Lung (tissue), 12 donors: ENCODE data around the gene UPF3A. TPM values are rescaled to one million over a fixed set of nuclear protein-coding genes. Genes with fewer than 3 reads are reported as not detected.

Experiments
- ATAC-seq: fragments of 200-7000 bp; cut with Tn5 transposase; one replicate; pipeline ENCODE4 v1.9.1; 2020; ENCODE audit warnings: moderate number of reproducible peaks; ENCODE audit not compliant: insufficient read depth, low FRiP score
- DNase-seq, 3 donors: peaks; one replicate each; pipeline ENCODE4 v3.0.0-alpha.2; 2013 to 2017
- H3K27ac ChIP-seq, 2 donors: one replicate each; pipeline ENCODE4 v1.5.1; 2013; ENCODE audit warnings: mild to moderate bottlenecking in 2 of 2, moderate library complexity in 2 of 2, control low read depth in 1 of 2, inconsistent platforms in 1 of 2, low read depth in 1 of 2, low read length in 1 of 2
- H3K27me3 ChIP-seq, 3 donors: one replicate each; pipeline ENCODE4 v1.5.1; 2013; ENCODE audit warnings: low read length in 2 of 3; ENCODE audit not compliant: control insufficient read depth in 3 of 3, insufficient read depth in 3 of 3
- H3K36me3 ChIP-seq, 4 donors: one replicate each; pipeline ENCODE4 v1.5.1; 2013; ENCODE audit warnings: low read length in 4 of 4, mild to moderate bottlenecking in 1 of 4, moderate library complexity in 1 of 4; ENCODE audit not compliant: control insufficient read depth in 4 of 4, insufficient read depth in 4 of 4
- H3K4me1 ChIP-seq, 5 donors: one replicate each; pipeline ENCODE4 v1.5.1; 2013; ENCODE audit warnings: low read length in 5 of 5, mild to moderate bottlenecking in 2 of 5, moderate library complexity in 1 of 5; ENCODE audit not compliant: control insufficient read depth in 5 of 5, insufficient read depth in 5 of 5
- H3K4me3 ChIP-seq: one replicate; pipeline ENCODE4 v1.5.1; 2013; ENCODE audit warnings: mild to moderate bottlenecking, control low read depth, moderate library complexity
- H3K9ac ChIP-seq, 2 donors: one replicate each; pipeline ENCODE4 v1.5.1; 2013; ENCODE audit warnings: low read length in 2 of 2, control low read depth in 1 of 2; ENCODE audit not compliant: insufficient read depth in 1 of 2
- H3K9me3 ChIP-seq, 4 donors: one replicate each; pipeline ENCODE4 v1.5.1; 2013; ENCODE audit warnings: low read length in 3 of 4, mild to moderate bottlenecking in 1 of 4, moderate library complexity in 1 of 4; ENCODE audit not compliant: control insufficient read depth in 4 of 4, insufficient read depth in 3 of 4
- CTCF ChIP-seq: IDR thresholded peaks from 2 replicates; pipeline ENCODE4 v1.5.1; 2012; ENCODE audit warnings: mild to moderate bottlenecking; ENCODE audit errors: control extremely low read depth, extremely low read depth
- WGBS, 2 donors: extraction: QIAGEN DNeasy Blood & Tissue Kit; methylation state at CpG; one replicate each; pipeline ENCODE4 v1.1.7; 2013; 5-methylcytosine and 5-hydroxymethylcytosine counted together
- polyA plus RNA-seq, 2 donors: library from polyadenylated mRNA; stranded (reverse); fragments of 200-250 nt; gene quantifications; one replicate each; pipeline ENCODE4 v1.2.1, GENCODE V29; 2013
- total RNA-seq, 2 donors: library from RNA; depleted of rRNA in 1 of 2; stranded (reverse); fragments of >200 nt in 1 of 2; gene quantifications; one replicate each; pipeline ENCODE4 v1.2.1, GENCODE V29; 2014 to 2021
- donor health status: control.
- donor health status: control.
- donor health status: Bipolar disorder and iron deficiency.
- donor health status: healthy.
- donor health status: DM: yes; HTN: yes; CAD: no.

UPF3A gene
- total and polyA plus RNA-seq, 4 donors: 31.3 to 57.1 (median 42.3) TPM

- H3K4me1 ChIP-seq: peaks cover 0 to 15% (median 4%) of the 10 kb centered on the region in 5 donors
- no peak overlapping the region for H3K27ac ChIP-seq
- H3K36me3 ChIP-seq: peaks cover 23 to 52% (median 40%) of the 10 kb centered on the region in 4 donors
- WGBS, 2 donors: 97 to 100% methylated on average over 4 of the region's 4 CpGs
- ATAC-seq (no peak), DNase-seq (no peak)
- no peak for TF ChIP-seq CTCF
- no peak overlapping the region for H3K4me3 ChIP-seq
- H3K9me3 ChIP-seq: no peaks in the 10 kb centered on the region
- no peak overlapping the region for H3K9ac ChIP-seq
- no peaks in the 10 kb centered on the region for H3K27me3 ChIP-seq
These were observed 42.9 kb downstream of the UPF3A start for GRCh38 chr13:114324334-114324733.

- H3K4me3 ChIP-seq: no peak overlapping the region
- peaks cover 23 to 52% (median 38%) of the 10 kb centered on the region in 4 donors for H3K36me3 ChIP-seq
- H3K9ac ChIP-seq: no peak overlapping the region
- H3K9me3 ChIP-seq: no peaks in the 10 kb centered on the region
- no peak for ATAC-seq
- no peak for TF ChIP-seq CTCF
- H3K4me1 ChIP-seq: peaks cover 0 to 3% (median 0%) of the 10 kb centered on the region in 5 donors
- 48 to 63% methylated on average over 3 of the region's 3 CpGs for WGBS, 2 donors
- no peak overlapping the region for H3K27ac ChIP-seq
- no peak for DNase-seq
- no peaks in the 10 kb centered on the region for H3K27me3 ChIP-seq
These were observed 44.3 kb downstream of the UPF3A start for GRCh38 chr13:114325729-114326128.

GRCh38 chr13:114328034-114328433 is 46.6 kb downstream of the UPF3A start:
- no peaks in the 10 kb centered on the region for H3K27me3 ChIP-seq
- no peak overlapping the region for H3K4me3 ChIP-seq
- no peaks in the 10 kb centered on the region for H3K9me3 ChIP-seq
- DNase-seq (no peak), ATAC-seq (no peak)
- TF ChIP-seq CTCF: no peak
- H3K27ac ChIP-seq: no peak overlapping the region
- H3K9ac ChIP-seq: no peak overlapping the region
- WGBS, 2 donors: 79 to 81% methylated on average over 6 of the region's 6 CpGs
- H3K4me1 ChIP-seq: peaks cover 0 to 3% (median 0%) of the 10 kb centered on the region in 5 donors
- peaks cover 18 to 39% (median 30%) of the 10 kb centered on the region in 4 donors for H3K36me3 ChIP-seq

GRCh38 chr13:114328595-114328994 is 47.2 kb downstream of the UPF3A start:
- ATAC-seq (no peak), DNase-seq (no peak)
- Histone ChIP-seq H3K4me1 (peaks cover 0 to 3% (median 0%) of the 10 kb centered on the region in 5 donors), H3K4me3 (no peak overlapping the region), H3K27ac (no peak overlapping the region), H3K9me3 (no peaks in the 10 kb centered on the region), H3K36me3 (peaks cover 17 to 35% (median 28%) of the 10 kb centered on the region in 4 donors), H3K27me3 (no peaks in the 10 kb centered on the region), H3K9ac (no peak overlapping the region)
- WGBS, 2 donors: 85 to 96% methylated on average over 1 of the region's 1 CpG
- no peak for TF ChIP-seq CTCF
